RWPE2 (cell line): ENCODE results near the gene ASTN2.

Experiments used
- ATAC-seq: fragments of 200-7000 bp; cut with Tn5 transposase; 3 replicates; pipeline ENCODE4 v1.9.1; 2021; ENCODE audit warnings: low read depth
- DNase-seq: peaks from one replicate; pipeline ENCODE4 v3.0.0-alpha.2; 2020; ENCODE audit warnings: low spot score
- H3K27ac ChIP-seq: fragments of 450-650 bp; 2 replicates; pipeline ENCODE4 v1.5.1; 2017; ENCODE audit warnings: mild to moderate bottlenecking; ENCODE audit not compliant: poor library complexity, severe bottlenecking
- H3K27me3 ChIP-seq: fragments of 250-450 bp; sonication (Bioruptor Pico); 2 replicates; pipeline ENCODE4 v1.5.1; 2021; ENCODE audit warnings: mild to moderate bottlenecking, moderate library complexity; ENCODE audit not compliant: insufficient read depth, poor library complexity, severe bottlenecking
- H3K36me3 ChIP-seq: fragments of 250-450 bp; sonication (Bioruptor Pico); 2 replicates; pipeline ENCODE4 v1.5.1; 2020; ENCODE audit warnings: low read depth, mild to moderate bottlenecking, moderate library complexity
- H3K4me1 ChIP-seq: fragments of 250-450 bp; sonication (Bioruptor Pico); 2 replicates; pipeline ENCODE4 v1.5.1; 2021; ENCODE audit warnings: mild to moderate bottlenecking, moderate library complexity; ENCODE audit not compliant: insufficient read depth, poor library complexity, severe bottlenecking
- H3K4me3 ChIP-seq: fragments of 250-450 bp; sonication (Bioruptor Pico); 2 replicates; pipeline ENCODE4 v1.5.1; 2021; ENCODE audit warnings: mild to moderate bottlenecking, moderate library complexity; ENCODE audit not compliant: severe bottlenecking
- H3K9me3 ChIP-seq: fragments of 250-450 bp; sonication (Bioruptor Pico); 2 replicates; pipeline ENCODE4 v1.5.1; 2021; ENCODE audit warnings: mild to moderate bottlenecking, moderate library complexity; ENCODE audit not compliant: severe bottlenecking
- TF ChIP-seq, protein P1 (sequence below): fragments of 450-650 bp; IDR thresholded peaks from one replicate; pipeline ENCODE4 v1.5.1; 2017; ENCODE audit warnings: mild to moderate bottlenecking, moderate library complexity; ENCODE audit not compliant: poor library complexity, severe bottlenecking

ASTN2 gene

DNA sequence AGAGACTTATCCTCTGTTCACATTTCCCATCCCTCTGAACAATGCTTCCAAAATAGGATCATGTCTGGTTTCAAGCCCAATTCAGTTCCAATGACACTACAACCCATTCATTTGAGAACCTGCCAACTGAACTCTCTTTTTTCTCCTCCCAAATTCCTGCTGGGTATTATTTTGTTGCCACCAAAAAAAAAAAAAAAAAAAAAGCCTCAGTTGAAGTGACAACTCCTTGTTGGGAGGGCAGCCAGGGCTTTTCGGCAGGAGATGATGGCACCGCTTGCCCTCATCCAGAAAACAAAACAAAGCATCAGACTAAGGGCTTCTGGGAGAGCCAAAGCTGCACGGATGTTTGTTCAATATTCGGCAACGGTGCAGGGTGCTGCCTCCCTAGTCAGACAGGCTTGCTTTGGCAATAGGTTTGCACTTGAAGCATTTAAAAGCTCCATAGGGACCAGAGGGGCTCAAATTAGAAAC is 758.3 kb downstream of the ASTN2 start:
- Histone ChIP-seq H3K4me3 (no peak overlapping the region), H3K27me3 (no peaks in the 10 kb centered on the region), H3K9me3 (no peaks in the 10 kb centered on the region), H3K36me3 (no peaks in the 10 kb centered on the region), H3K27ac (no peak overlapping the region), H3K4me1 (peaks cover 4% of the 10 kb centered on the region)
- ATAC-seq (no peak), DNase-seq (no peak)
- TF ChIP-seq, protein P1, sequence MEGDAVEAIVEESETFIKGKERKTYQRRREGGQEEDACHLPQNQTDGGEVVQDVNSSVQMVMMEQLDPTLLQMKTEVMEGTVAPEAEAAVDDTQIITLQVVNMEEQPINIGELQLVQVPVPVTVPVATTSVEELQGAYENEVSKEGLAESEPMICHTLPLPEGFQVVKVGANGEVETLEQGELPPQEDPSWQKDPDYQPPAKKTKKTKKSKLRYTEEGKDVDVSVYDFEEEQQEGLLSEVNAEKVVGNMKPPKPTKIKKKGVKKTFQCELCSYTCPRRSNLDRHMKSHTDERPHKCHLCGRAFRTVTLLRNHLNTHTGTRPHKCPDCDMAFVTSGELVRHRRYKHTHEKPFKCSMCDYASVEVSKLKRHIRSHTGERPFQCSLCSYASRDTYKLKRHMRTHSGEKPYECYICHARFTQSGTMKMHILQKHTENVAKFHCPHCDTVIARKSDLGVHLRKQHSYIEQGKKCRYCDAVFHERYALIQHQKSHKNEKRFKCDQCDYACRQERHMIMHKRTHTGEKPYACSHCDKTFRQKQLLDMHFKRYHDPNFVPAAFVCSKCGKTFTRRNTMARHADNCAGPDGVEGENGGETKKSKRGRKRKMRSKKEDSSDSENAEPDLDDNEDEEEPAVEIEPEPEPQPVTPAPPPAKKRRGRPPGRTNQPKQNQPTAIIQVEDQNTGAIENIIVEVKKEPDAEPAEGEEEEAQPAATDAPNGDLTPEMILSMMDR, result no peak

DNA sequence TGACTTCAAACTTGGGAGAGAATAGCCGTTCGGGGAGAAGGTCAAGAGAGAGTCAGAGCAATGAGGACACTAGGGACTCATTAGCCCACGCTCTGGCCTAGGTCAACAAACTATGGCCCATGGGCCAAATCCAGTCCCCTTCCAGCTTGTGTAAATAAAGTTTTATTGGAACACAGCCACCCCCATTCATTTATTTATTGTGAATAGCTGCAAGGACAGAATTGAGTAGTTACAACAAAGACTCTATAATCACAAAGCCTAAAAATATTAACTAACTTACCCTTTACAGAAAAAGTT is 760.9 kb downstream of the ASTN2 start:
- TF ChIP-seq, protein P1, result no peak

DNA sequence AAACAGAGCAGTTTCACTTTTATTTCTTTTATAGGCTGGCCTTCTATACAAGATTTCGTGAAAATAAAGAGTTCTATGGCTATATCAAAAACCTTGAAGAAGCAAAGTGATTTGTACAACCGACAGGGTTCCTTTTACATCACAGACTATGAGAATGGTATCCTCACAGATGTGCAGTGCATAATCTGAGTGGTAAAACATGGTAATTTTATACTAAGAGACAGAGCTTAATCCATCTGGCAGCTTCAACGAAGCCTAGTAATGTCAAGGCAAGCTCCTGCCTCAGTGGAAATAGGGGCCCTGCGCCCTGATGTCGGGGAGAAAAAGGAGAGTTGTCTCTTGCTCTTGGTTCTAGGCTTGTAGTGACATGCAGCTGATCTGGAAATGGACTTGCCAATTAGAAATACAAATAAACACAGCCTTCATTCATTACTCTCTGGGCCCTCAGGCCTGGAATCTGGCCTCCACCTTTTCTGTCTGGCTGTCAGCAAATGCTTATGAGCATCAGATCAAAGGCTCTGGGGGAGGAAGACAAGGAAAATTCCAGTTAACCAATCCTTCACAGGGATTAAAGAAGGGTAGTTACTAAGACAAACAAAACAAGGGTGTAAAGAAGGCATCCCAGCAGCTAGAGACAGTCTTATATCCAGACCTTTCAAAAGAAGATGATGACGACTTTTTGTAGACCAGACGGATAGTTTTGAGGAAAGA is 761.4 kb downstream of the ASTN2 start:
- ATAC-seq (no peak), DNase-seq (no peak)
- H3K36me3 ChIP-seq, result no peaks in the 10 kb centered on the region
- no peaks in the 10 kb centered on the region for H3K4me1 ChIP-seq
- H3K4me3 ChIP-seq, result no peak overlapping the region
- no peaks in the 10 kb centered on the region for H3K9me3 ChIP-seq
- H3K27ac ChIP-seq, result no peak overlapping the region
- H3K27me3 ChIP-seq, result no peaks in the 10 kb centered on the region
- TF ChIP-seq, protein P1, result no peak

More for the DNA sequence above, 760.9 kb downstream of the ASTN2 start:
- no peaks in the 10 kb centered on the region for H3K4me1 ChIP-seq
- H3K4me3 ChIP-seq, result no peak overlapping the region
- no peaks in the 10 kb centered on the region for H3K36me3 ChIP-seq
- ATAC-seq (no peak), DNase-seq (no peak)
- no peaks in the 10 kb centered on the region for H3K9me3 ChIP-seq
- H3K27me3 ChIP-seq, result no peaks in the 10 kb centered on the region
- H3K27ac ChIP-seq, result no peak overlapping the region

DNA sequence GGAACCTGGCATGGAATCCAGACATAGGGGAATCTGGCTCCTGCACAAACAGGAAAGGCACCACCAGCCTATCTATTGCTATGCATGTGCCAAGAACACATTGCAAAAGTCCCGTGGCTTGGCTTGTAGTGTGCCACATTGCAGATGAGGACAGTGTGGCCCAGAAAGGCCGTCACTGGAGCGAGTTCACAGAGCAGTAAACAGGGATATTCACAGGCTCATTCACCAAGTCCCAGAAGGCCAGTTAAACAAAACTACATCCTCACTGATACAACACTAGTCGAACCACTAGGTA is 767.4 kb downstream of the ASTN2 start:
- H3K4me1 ChIP-seq, result no peaks in the 10 kb centered on the region
- DNase-seq (no peak), ATAC-seq (no peak)
- no peaks in the 10 kb centered on the region for H3K27me3 ChIP-seq
- TF ChIP-seq, protein P1, result peak; percentile 53
- no peaks in the 10 kb centered on the region for H3K36me3 ChIP-seq
- no peaks in the 10 kb centered on the region for H3K9me3 ChIP-seq
- no peak overlapping the region for H3K4me3 ChIP-seq
- no peak overlapping the region for H3K27ac ChIP-seq

DNA sequence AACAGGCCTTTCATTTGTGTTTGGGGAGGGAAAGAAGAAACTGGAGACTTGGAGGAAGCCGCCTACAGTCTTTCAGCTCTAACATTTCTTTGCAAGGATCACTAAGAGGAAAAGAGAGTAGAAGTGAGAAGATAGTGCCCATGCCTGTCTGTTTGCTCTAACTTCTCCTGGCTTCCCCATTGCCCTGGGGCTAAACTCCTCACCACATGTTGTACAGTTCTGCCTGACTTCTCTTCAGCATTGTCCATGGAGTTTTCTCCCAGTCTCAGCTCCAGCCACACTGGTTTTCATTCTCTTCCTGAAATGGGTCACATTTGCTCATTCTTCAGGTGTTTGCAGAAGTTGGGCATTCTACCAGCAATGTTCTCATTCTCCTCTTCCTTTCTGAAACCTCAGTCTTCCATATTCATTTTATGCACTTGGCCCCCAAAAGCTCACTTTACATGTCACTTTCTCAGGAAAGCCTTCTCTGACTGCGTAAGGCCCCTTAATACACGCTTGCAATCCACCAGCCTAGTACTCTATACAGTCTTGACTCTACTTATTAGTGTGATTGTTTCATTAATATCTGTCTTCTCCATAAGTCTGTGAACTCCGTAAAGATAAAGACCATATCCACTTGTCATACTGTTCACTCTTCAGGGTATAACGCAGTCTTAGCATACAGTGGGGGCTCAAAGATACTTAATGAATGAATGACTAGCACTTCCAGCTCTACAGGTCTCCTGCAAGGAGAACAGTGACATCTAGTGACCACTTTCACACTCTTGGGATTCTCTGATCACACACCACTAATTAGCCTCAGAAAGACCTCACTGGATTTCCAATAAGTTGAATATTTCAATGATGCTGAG is 768.0 kb downstream of the ASTN2 start:
- TF ChIP-seq, protein P1, result peak; percentile 75
- Histone ChIP-seq H3K27ac (no peak overlapping the region), H3K9me3 (no peaks in the 10 kb centered on the region), H3K36me3 (no peaks in the 10 kb centered on the region), H3K27me3 (no peaks in the 10 kb centered on the region), H3K4me1 (no peaks in the 10 kb centered on the region), H3K4me3 (no peak overlapping the region)
- peak; percentile 72; the same call in 2 of the 3 replicates for ATAC-seq
- no peak for DNase-seq
